Panc1 (cell line): ENCODE measurements around the gene ADM2. TPM values are rescaled to one million over a fixed set of nuclear protein-coding genes. Genes with fewer than 3 reads are reported as not detected.

Experiments
- ATAC-seq: fragments of 200-7000 bp; cut with Tn5 transposase; 2 replicates; pipeline ENCODE4 v1.9.1; 2020; ENCODE audit warnings: mild to moderate bottlenecking, moderate library complexity
- BruUV-seq: library from RNA; stranded (reverse); fragments of 400-500 nt; replicated peaks from 2 replicates; lab custom pipeline; 2021; lab: Mats Ljungman, UMichigan
- CTCF ChIA-PET: fragments of 300-600 bp; sonication (Branson Sonifier 250); formaldehyde crosslinking; loops from one replicate; lab custom pipeline; 2022; ENCODE audit warnings: antibody characterized with exemption; lab: Charles Lee
- POLR2A ChIA-PET: fragments of 300-600 bp; sonication (Branson Sonifier 250); formaldehyde crosslinking; loops from one replicate; lab custom pipeline; 2022; ENCODE audit warnings: antibody characterized with exemption; lab: Charles Lee
- DNase-seq: peaks from one replicate; pipeline ENCODE4 v3.0.0-alpha.2; 2010; ENCODE audit warnings: low read depth, low spot score
- H3K27ac ChIP-seq: 2 replicates; pipeline ENCODE4 v1.5.1; 2011; ENCODE audit warnings: mild to moderate bottlenecking, low read length, inconsistent platforms
- H3K27me3 ChIP-seq: fragments of 200-500 bp; sonication (Bioruptor generic); 2 replicates; pipeline ENCODE4 v1.6.0; 2014; ENCODE audit warnings: low read length, inconsistent platforms; ENCODE audit not compliant: control insufficient read depth, insufficient read depth
- H3K36me3 ChIP-seq: fragments of 200-500 bp; sonication (Bioruptor generic); 2 replicates; pipeline ENCODE4 v1.5.1; 2014; ENCODE audit warnings: inconsistent platforms, mild to moderate bottlenecking, low read length, moderate library complexity; ENCODE audit not compliant: control insufficient read depth, insufficient read depth
- H3K4me1 ChIP-seq: 2 replicates; pipeline ENCODE4 v1.5.1; 2011; ENCODE audit warnings: inconsistent platforms, mild to moderate bottlenecking, low read length, moderate library complexity; ENCODE audit not compliant: control insufficient read depth, insufficient read depth
- H3K4me3 ChIP-seq, 2 experiments: 2 replicates each; pipeline ENCODE4 v1.5.1; 2011 to 2012; ENCODE audit warnings: low read depth in 2 of 2, low read length in 2 of 2, mild to moderate bottlenecking in 2 of 2, inconsistent platforms in 1 of 2, moderate library complexity in 1 of 2
- H3K9me3 ChIP-seq: fragments of 200-500 bp; sonication (Bioruptor generic); 2 replicates; pipeline ENCODE4 v1.5.1; 2014; ENCODE audit warnings: low read depth, mild to moderate bottlenecking, inconsistent platforms, low read length, moderate library complexity; ENCODE audit not compliant: control insufficient read depth, insufficient read depth
- CTCF ChIP-seq: fragments of 450-650 bp; IDR thresholded peaks from 2 replicates; pipeline ENCODE4 v1.5.1; 2017; ENCODE audit warnings: mild to moderate bottlenecking
- POLR2AphosphoS5 ChIP-seq: IDR thresholded peaks from 2 replicates; pipeline ENCODE4 v1.6.1; 2012; ENCODE audit warnings: mild to moderate bottlenecking, low read depth, low read length, moderate library complexity
- SIN3A ChIP-seq: IDR thresholded peaks from 2 replicates; pipeline ENCODE4 v1.6.1; 2012; ENCODE audit warnings: low read depth, mild to moderate bottlenecking, low read length, moderate library complexity, borderline replicate concordance; ENCODE audit not compliant: insufficient read depth
- TCF7L2 ChIP-seq: IDR thresholded peaks from 2 replicates; pipeline ENCODE4 v1.6.1; 2011; ENCODE audit warnings: mild to moderate bottlenecking, low read depth, low read length, inconsistent platforms
- in situ Hi-C: cut with HindIII; loops from 2 replicates; pipeline ENCODE4 v1.10.0; 2016; ENCODE audit warnings: low sequenced_read_pairs, low pct_unique_long_range_greater_than_20kb
- intact Hi-C: fragments of 100-400 bp; cut with micrococcal nuclease; formaldehyde crosslinking; loops from one replicate; pipeline ENCODE4 v1.10.0; 2022; ENCODE audit not compliant: unreplicated experiment
- total RNA-seq: library from RNA; stranded (reverse); gene quantifications from one replicate; pipeline ENCODE4 v1.2.1, GENCODE V29; 2021; ENCODE audit not compliant: unreplicated experiment
- TF ChIP-seq, protein P1 (sequence below), 2 experiments: IDR thresholded peaks; 2 replicates each; pipeline ENCODE4 v1.6.1; 2011 to 2012; ENCODE audit warnings: low read depth in 2 of 2, control low read depth in 1 of 2, low read length in 1 of 2, mild to moderate bottlenecking in 1 of 2, moderate library complexity in 1 of 2; ENCODE audit not compliant: insufficient read depth in 1 of 2

The ADM2 gene
- total RNA-seq, 1 experiment from 2014 or later, result 3.9 TPM

DNA sequence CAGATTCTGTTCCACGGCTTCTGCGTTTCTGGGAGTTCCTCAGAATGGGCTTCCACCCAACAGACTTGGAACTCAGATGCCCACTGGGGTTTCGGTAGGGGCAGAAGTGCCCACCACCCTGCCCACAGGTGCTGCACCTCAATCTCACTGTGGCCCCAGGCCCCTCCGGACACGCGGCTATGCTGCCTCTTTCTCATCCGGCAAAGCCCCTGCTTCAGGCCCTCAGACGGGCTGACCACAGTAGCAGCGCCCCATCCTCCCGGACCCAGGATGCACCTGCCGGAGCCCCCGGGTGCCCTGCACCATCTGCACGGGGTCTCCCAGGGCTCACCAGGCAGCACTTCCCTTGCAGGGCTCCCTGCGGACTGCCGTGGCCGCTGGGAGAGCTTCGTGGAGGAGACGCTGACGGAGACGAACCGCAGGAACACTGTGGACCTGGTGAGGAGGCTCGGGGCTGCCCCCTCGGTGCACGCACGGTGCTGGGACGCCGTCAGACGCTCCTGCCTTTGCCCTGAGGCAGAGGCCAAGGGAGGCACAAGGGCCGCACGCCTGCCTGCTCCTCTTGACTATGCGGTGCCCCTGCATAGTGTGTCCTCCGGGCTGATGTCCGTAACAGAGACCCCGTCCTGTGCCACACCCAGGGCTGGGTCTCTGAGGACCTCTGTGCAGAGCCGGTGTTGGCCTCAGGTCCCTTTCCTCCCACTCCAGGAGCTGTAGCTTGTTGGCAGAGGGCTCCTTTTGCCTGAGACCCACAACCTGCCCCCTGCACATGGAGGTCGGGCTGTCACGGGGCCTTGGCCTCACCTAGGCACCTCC, 45.1 kb upstream of the ADM2 start:
- DNase-seq (no peak), ATAC-seq (no peak)
- H3K27ac ChIP-seq, result no peak overlapping the region
- in situ Hi-C loops, result no loop called here
- TF ChIP-seq, protein P1, sequence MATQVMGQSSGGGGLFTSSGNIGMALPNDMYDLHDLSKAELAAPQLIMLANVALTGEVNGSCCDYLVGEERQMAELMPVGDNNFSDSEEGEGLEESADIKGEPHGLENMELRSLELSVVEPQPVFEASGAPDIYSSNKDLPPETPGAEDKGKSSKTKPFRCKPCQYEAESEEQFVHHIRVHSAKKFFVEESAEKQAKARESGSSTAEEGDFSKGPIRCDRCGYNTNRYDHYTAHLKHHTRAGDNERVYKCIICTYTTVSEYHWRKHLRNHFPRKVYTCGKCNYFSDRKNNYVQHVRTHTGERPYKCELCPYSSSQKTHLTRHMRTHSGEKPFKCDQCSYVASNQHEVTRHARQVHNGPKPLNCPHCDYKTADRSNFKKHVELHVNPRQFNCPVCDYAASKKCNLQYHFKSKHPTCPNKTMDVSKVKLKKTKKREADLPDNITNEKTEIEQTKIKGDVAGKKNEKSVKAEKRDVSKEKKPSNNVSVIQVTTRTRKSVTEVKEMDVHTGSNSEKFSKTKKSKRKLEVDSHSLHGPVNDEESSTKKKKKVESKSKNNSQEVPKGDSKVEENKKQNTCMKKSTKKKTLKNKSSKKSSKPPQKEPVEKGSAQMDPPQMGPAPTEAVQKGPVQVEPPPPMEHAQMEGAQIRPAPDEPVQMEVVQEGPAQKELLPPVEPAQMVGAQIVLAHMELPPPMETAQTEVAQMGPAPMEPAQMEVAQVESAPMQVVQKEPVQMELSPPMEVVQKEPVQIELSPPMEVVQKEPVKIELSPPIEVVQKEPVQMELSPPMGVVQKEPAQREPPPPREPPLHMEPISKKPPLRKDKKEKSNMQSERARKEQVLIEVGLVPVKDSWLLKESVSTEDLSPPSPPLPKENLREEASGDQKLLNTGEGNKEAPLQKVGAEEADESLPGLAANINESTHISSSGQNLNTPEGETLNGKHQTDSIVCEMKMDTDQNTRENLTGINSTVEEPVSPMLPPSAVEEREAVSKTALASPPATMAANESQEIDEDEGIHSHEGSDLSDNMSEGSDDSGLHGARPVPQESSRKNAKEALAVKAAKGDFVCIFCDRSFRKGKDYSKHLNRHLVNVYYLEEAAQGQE (IDR thresholded peaks at IDR 0.05; ENCODE audit: insufficient read depth in 1 of 2, low read depth in 2 of 2, low read length in 1 of 2), result no peak
- TF ChIP-seq POLR2AphosphoS5 (no peak), TCF7L2 (no peak)
- intact Hi-C loops, result no loop called here
- CTCF ChIA-PET, result no interaction called here
- no TSS peak for BruUV-seq
- no peaks in the 10 kb centered on the region for H3K9me3 ChIP-seq
- no peak overlapping the region for H3K4me3 ChIP-seq
- POLR2A ChIA-PET, result no interaction called here
- no peaks in the 10 kb centered on the region for H3K4me1 ChIP-seq
- H3K36me3 ChIP-seq, result no peaks in the 10 kb centered on the region; the same call in 1 of the 2 replicates
- no peaks in the 10 kb centered on the region for H3K27me3 ChIP-seq

GRCh38 chr22:50436841-50437341, 44.5 kb upstream of the ADM2 start:
- H3K9me3 ChIP-seq, result no peaks in the 10 kb centered on the region
- no peaks in the 10 kb centered on the region for H3K36me3 ChIP-seq
- CTCF ChIA-PET, result no interaction called here
- no peaks in the 10 kb centered on the region; the same call in 1 of the 2 replicates for H3K4me1 ChIP-seq
- no peak overlapping the region for H3K27ac ChIP-seq
- DNase-seq, result no peak
- no peak for ATAC-seq
- BruUV-seq, result no TSS peak
- POLR2A ChIA-PET, result no interaction called here
- TF ChIP-seq CTCF (no peak), SIN3A (no peak), TCF7L2 (no peak), POLR2AphosphoS5 (no peak)
- TF ChIP-seq, protein P1 (IDR thresholded peaks at IDR 0.05; ENCODE audit: insufficient read depth in 1 of 2, low read depth in 2 of 2, low read length in 1 of 2), result no peak
- in situ Hi-C loops (no loop called here), intact Hi-C loops (no loop called here)
- no peaks in the 10 kb centered on the region for H3K27me3 ChIP-seq
- H3K4me3 ChIP-seq, result no peak overlapping the region
